Measurements from ENCODE around the gene TRPC4AP.

DNA sequence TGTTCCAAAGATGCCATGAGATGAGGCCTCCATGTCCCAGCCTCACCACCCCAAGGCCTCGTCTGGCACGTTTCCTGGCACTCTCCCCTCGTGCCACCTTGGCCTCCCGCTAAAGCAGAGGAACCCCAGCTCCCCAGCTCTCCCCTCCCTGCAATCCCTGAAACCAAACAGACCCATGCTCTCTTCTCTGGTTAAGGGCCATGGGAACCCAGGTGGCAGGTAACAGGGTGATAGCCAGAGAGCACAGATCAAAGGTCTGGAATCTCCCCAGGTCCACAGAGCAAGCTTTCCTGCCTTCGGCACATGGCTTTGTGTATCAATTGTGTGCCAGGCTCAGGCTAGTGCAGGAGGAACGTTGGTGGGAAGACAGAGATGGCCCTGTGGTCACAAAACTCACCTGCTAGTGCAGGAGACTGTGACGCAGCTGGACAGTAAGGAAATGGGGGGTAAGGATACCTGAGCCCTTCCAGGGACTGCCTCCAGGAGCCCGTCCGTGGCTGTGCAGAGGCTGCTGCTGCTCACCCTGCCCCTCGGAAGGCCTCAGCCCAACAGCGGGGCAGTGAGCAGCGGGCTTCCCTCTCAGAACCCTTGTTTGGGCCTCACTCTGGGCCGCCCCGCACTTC lies 98.0 kb downstream of the TRPC4AP start:
- TF ChIP-seq, protein P1, sequence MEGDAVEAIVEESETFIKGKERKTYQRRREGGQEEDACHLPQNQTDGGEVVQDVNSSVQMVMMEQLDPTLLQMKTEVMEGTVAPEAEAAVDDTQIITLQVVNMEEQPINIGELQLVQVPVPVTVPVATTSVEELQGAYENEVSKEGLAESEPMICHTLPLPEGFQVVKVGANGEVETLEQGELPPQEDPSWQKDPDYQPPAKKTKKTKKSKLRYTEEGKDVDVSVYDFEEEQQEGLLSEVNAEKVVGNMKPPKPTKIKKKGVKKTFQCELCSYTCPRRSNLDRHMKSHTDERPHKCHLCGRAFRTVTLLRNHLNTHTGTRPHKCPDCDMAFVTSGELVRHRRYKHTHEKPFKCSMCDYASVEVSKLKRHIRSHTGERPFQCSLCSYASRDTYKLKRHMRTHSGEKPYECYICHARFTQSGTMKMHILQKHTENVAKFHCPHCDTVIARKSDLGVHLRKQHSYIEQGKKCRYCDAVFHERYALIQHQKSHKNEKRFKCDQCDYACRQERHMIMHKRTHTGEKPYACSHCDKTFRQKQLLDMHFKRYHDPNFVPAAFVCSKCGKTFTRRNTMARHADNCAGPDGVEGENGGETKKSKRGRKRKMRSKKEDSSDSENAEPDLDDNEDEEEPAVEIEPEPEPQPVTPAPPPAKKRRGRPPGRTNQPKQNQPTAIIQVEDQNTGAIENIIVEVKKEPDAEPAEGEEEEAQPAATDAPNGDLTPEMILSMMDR (IDR thresholded peaks at IDR 0.05) = no peak
- no peak for TF ChIP-seq POLR2A (IDR thresholded peaks at IDR 0.05)
- TF ChIP-seq POLR2AphosphoS5 (IDR thresholded peaks at IDR 0.05) = no peak
- TF ChIP-seq EP300 (IDR thresholded peaks at IDR 0.05) = no peak
